Natural killer cell (primary cell): Measurements from ENCODE around the gene SLC16A2. TPM values are rescaled to one million over a fixed set of nuclear protein-coding genes. Genes with fewer than 3 reads are reported as not detected.

Experiments used
- ATAC-seq, 3 donors: fragments of 150-1000 bp in 2 of 3; fragments of 200-7000 bp in 1 of 3; cut with Tn5 transposase; 1 replicate in 1 of 3; 2 replicates in 2 of 3; pipeline ENCODE4 v1.10.0; 2021; ENCODE audit warnings: mild to moderate bottlenecking in 2 of 3, moderate library complexity in 2 of 3
- DNase-seq, 2 donors: peaks; one replicate each; pipeline versions ENCODE4 v3.0.0 to v3.0.0-alpha.2; 2013 to 2021; ENCODE audit warnings: mixed read lengths in 1 of 2
- H3K27ac ChIP-seq: one replicate; pipeline ENCODE4 v1.5.1; 2013; ENCODE audit warnings: mild to moderate bottlenecking, low read length
- H3K27me3 ChIP-seq: one replicate; pipeline ENCODE4 v1.6.1; 2013; ENCODE audit warnings: low read length; ENCODE audit not compliant: control insufficient read depth, insufficient read depth
- H3K36me3 ChIP-seq: one replicate; pipeline ENCODE4 v1.6.1; 2013; ENCODE audit warnings: low read length; ENCODE audit not compliant: control insufficient read depth, insufficient read depth
- H3K4me1 ChIP-seq: one replicate; pipeline ENCODE4 v1.6.1; 2013; ENCODE audit warnings: low read length; ENCODE audit not compliant: control insufficient read depth, insufficient read depth
- H3K4me3 ChIP-seq: one replicate; pipeline ENCODE4 v1.5.1; 2013; ENCODE audit warnings: low read length
- H3K9me3 ChIP-seq: one replicate; pipeline ENCODE4 v1.6.1; 2013; ENCODE audit warnings: low read length; ENCODE audit not compliant: control insufficient read depth, insufficient read depth
- H3K27ac Mint-ChIP-seq, 2 donors: one replicate each; pipeline ENCODE4 v1.8.0; 2022; ENCODE audit warnings: mild to moderate bottlenecking in 2 of 2, mixed read lengths in 2 of 2, moderate library complexity in 1 of 2
- H3K27me3 Mint-ChIP-seq, 2 donors: one replicate each; pipeline ENCODE4 v1.8.0; 2022; ENCODE audit warnings: low read depth in 2 of 2, mixed read lengths in 2 of 2
- H3K36me3 Mint-ChIP-seq: one replicate; pipeline ENCODE4 v1.8.0; 2022; ENCODE audit warnings: mixed read lengths
- H3K4me1 Mint-ChIP-seq, 2 donors: one replicate each; pipeline ENCODE4 v1.8.0; 2022; ENCODE audit warnings: mixed read lengths in 2 of 2
- H3K4me3 Mint-ChIP-seq: one replicate; pipeline ENCODE4 v1.8.0; 2022; ENCODE audit warnings: mild to moderate bottlenecking, moderate library complexity, mixed read lengths
- H3K9me3 Mint-ChIP-seq, 2 donors: one replicate each; pipeline ENCODE4 v1.8.0; 2022; ENCODE audit warnings: mixed read lengths in 2 of 2
- WGBS: methylation state at CpG from one replicate; pipeline ENCODE4 v1.1.7; 2013; ENCODE audit warnings: missing lambda C conversion rate; ENCODE audit not compliant: insufficient coverage; 5-methylcytosine and 5-hydroxymethylcytosine counted together
- intact Hi-C: fragments of 100-400 bp; cut with micrococcal nuclease; formaldehyde crosslinking; loops from one replicate; pipeline ENCODE4 v1.14.2; 2022
- total RNA-seq, 4 donors: library from RNA; stranded (reverse); fragments of 120-200 nt in 1 of 4; gene quantifications; one replicate each; pipeline versions ENCODE4 v1.2.3 to v1.2.4, GENCODE V29; 2013 to 2022
- TF ChIP-seq, protein P1 (sequence below): fragments of 200-600 bp; IDR thresholded peaks from one replicate; pipeline ENCODE4 v1.8.0; 2022; ENCODE audit warnings: antibody characterized with exemption

SLC16A2 gene
- total RNA-seq, 3 donors from 2014 or later (not counting 1 experiment from before 2014, with no cell fraction given), result not detected

DNA sequence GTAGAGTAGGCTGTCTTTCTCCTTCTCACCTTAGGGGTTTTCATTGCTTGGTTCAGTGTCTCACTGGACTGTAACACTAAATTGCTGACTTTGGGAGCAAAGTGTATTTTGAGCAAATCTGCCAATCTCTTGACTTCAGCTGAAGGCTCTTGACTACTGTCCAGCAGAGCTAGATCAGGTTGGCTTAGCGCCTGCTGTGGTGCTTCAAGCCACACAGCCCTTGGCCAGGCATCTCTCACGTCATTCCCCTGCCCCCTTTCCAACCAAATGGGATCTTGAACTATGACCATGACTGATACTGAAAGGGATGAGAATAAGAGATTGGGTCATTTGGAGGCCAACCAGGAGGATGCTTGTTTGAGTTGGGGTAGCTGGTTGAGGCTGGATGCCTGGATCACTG lies 4.8 kb downstream of the SLC16A2 start:
- H3K9me3 ChIP-seq, result no peaks in the 10 kb centered on the region
- peaks cover 0 to 15% of the 10 kb centered on the region in 2 donors for H3K4me1 Mint-ChIP-seq
- H3K27me3 ChIP-seq, result peaks cover 6% of the 10 kb centered on the region
- H3K27ac ChIP-seq, result no peak overlapping the region
- no peak overlapping the region for H3K27ac Mint-ChIP-seq
- intact Hi-C loops, result no loop called here
- WGBS, result 91% methylated on average over 1 of the region's 2 CpGs
- H3K27me3 Mint-ChIP-seq, result peaks cover 13 to 34% of the 10 kb centered on the region in 2 donors
- TF ChIP-seq, protein P1, sequence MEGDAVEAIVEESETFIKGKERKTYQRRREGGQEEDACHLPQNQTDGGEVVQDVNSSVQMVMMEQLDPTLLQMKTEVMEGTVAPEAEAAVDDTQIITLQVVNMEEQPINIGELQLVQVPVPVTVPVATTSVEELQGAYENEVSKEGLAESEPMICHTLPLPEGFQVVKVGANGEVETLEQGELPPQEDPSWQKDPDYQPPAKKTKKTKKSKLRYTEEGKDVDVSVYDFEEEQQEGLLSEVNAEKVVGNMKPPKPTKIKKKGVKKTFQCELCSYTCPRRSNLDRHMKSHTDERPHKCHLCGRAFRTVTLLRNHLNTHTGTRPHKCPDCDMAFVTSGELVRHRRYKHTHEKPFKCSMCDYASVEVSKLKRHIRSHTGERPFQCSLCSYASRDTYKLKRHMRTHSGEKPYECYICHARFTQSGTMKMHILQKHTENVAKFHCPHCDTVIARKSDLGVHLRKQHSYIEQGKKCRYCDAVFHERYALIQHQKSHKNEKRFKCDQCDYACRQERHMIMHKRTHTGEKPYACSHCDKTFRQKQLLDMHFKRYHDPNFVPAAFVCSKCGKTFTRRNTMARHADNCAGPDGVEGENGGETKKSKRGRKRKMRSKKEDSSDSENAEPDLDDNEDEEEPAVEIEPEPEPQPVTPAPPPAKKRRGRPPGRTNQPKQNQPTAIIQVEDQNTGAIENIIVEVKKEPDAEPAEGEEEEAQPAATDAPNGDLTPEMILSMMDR, result no peak
- no peaks in the 10 kb centered on the region for H3K9me3 Mint-ChIP-seq
- no peak overlapping the region for H3K4me3 Mint-ChIP-seq
- ATAC-seq (no peak), DNase-seq (no peak)
- no peaks in the 10 kb centered on the region for H3K36me3 Mint-ChIP-seq
- peaks cover 20% of the 10 kb centered on the region for H3K4me1 ChIP-seq
- H3K36me3 ChIP-seq, result no peaks in the 10 kb centered on the region
- no peak overlapping the region for H3K4me3 ChIP-seq

DNA sequence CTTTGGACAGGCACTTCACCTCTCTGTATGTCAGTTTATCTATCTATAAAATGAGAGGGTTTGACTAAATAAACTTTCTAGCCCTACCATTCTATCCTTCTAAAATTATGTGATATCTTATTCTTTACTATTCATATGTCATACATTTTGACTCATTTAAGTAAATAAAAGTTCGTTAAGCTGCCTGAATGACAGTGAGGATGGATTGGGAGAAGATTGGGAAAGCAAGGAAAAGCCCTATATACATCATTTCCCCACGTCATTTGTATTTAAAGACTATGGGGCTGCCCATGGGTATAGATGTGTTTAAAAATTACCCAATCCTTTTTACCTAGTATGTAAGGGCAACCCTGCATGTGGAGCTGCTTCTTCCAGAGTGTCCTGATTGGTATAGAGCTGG lies 5.3 kb downstream of the SLC16A2 start:
- H3K36me3 ChIP-seq, result no peaks in the 10 kb centered on the region
- DNase-seq (no peak), ATAC-seq (no peak)
- WGBS, result no CpG with 5 or more reads among the region's 2 CpGs
- peaks cover 15% of the 10 kb centered on the region for H3K4me1 ChIP-seq
- Mint-ChIP-seq H3K27ac (no peak overlapping the region), H3K4me3 (no peak overlapping the region), H3K27me3 (peaks cover 12 to 34% of the 10 kb centered on the region in 2 donors), H3K36me3 (no peaks in the 10 kb centered on the region), H3K4me1 (peaks cover 0 to 10% of the 10 kb centered on the region in 2 donors), H3K9me3 (no peaks in the 10 kb centered on the region)
- no peak overlapping the region for H3K27ac ChIP-seq
- peaks cover 5% of the 10 kb centered on the region for H3K27me3 ChIP-seq
- H3K9me3 ChIP-seq, result no peaks in the 10 kb centered on the region
- intact Hi-C loops, result no loop called here
- TF ChIP-seq, protein P1, result no peak
- no peak overlapping the region for H3K4me3 ChIP-seq

DNA sequence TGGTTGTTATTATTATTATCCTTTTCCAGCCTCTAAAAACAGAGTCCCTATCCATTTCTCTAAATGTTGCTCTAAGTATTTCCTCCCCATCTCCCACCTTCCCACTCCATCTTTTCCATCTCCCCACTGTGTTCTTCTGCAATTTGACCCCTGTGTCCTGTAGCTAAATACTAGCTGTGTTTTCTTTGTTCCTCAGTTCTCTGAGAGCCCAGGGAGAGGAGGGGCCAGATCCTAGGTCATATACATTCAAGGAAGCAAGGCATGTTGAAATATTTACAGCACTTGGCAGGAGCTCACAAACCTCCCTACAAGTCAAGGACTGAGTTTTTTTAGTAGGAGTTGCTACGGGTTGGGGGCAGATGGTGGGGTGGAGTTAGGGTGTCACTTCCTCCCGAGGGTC lies 10.5 kb downstream of the SLC16A2 start:
- Histone ChIP-seq H3K4me1 (no peaks in the 10 kb centered on the region), H3K9me3 (no peaks in the 10 kb centered on the region), H3K36me3 (no peaks in the 10 kb centered on the region), H3K27ac (no peak overlapping the region), H3K4me3 (no peak overlapping the region), H3K27me3 (no peaks in the 10 kb centered on the region)
- Mint-ChIP-seq H3K27ac (no peak overlapping the region), H3K4me1 (no peaks in the 10 kb centered on the region), H3K36me3 (no peaks in the 10 kb centered on the region), H3K9me3 (no peaks in the 10 kb centered on the region), H3K4me3 (no peak overlapping the region), H3K27me3 (peaks cover 7 to 19% of the 10 kb centered on the region in 2 donors)
- TF ChIP-seq, protein P1, result no peak
- 54% methylated on average over 2 of the region's 2 CpGs for WGBS
- no peak for ATAC-seq
- intact Hi-C loops, result no loop called here
- DNase-seq, result no peak

DNA sequence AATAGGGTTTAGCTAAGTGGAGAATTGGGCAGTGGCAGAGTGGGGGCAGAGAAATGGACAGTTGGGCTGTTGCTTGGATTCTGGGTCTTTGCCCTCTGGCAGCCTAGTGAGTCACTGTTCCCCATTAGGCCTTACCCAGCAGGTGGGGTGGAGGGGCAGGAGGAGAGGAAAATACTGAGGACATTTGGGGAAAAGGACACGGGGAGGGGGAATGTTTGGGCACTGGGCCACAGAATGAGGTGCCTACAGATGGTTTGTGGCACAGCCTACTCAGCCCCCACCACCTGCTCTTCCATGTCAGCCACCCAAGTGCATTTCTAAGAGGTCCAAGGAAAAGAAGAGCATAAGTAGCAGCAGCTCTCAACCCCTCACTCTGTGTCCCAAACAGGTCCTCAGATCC lies 13.0 kb downstream of the SLC16A2 start:
- DNase-seq (no peak), ATAC-seq (no peak)
- Mint-ChIP-seq H3K27ac (no peak overlapping the region), H3K36me3 (no peaks in the 10 kb centered on the region), H3K4me1 (no peaks in the 10 kb centered on the region), H3K4me3 (no peak overlapping the region), H3K27me3 (peaks cover 0 to 2% of the 10 kb centered on the region in 2 donors), H3K9me3 (no peaks in the 10 kb centered on the region)
- Histone ChIP-seq H3K4me3 (no peak overlapping the region), H3K27me3 (no peaks in the 10 kb centered on the region), H3K36me3 (no peaks in the 10 kb centered on the region), H3K27ac (no peak overlapping the region), H3K9me3 (no peaks in the 10 kb centered on the region), H3K4me1 (no peaks in the 10 kb centered on the region)
- intact Hi-C loops, result no loop called here
- no CpG with 5 or more reads among the region's 1 CpG for WGBS
- TF ChIP-seq, protein P1, result no peak
